ENCODE data around the gene CATSPERZ.

The CATSPERZ gene

DNA sequence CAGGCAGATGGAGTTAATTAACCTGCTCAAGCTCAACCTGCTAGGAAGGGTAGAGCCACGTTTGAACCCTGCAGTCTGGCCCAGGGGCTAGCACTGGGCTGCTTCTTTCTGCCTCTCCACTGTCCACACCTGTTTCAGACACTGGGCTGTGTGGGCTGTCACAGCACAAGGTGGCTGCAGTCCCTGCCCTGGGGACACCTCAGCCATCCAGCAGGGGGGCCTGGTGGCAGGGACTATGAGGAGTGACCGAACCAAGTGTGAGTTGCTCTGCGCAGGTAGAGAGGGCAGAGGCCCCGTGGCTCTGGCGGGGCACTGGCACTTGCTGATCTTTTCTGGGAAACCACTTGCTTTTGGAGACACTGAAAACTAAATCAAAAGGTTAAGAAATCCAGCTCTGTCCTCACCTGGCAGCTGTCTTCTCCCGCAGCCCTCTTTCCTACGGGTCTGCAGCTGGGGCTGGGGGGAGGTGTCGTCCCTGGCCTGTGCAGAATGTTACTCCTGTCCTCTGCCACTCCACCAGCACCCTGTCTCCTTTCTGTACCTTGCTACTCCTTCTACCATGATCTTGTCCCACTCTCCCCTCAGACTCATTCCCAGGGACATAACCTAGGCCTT lies 21.5 kb upstream of the CATSPERZ start:
- no peak for FAIRE-seq
- TF ChIP-seq TAF1 (IDR thresholded peaks at IDR 0.05; ENCODE audit: borderline replicate concordance, low read depth, low read length), result no peak
- no peak for TF ChIP-seq POLR2AphosphoS5 (IDR thresholded peaks at IDR 0.05; ENCODE audit: low read depth, low read length)
- TF ChIP-seq POLR2A (IDR thresholded peaks at IDR 0.05; ENCODE audit: low read depth, low read length), result no peak
- DNase-seq (ENCODE audit: insufficient read length), result no peak

DNA sequence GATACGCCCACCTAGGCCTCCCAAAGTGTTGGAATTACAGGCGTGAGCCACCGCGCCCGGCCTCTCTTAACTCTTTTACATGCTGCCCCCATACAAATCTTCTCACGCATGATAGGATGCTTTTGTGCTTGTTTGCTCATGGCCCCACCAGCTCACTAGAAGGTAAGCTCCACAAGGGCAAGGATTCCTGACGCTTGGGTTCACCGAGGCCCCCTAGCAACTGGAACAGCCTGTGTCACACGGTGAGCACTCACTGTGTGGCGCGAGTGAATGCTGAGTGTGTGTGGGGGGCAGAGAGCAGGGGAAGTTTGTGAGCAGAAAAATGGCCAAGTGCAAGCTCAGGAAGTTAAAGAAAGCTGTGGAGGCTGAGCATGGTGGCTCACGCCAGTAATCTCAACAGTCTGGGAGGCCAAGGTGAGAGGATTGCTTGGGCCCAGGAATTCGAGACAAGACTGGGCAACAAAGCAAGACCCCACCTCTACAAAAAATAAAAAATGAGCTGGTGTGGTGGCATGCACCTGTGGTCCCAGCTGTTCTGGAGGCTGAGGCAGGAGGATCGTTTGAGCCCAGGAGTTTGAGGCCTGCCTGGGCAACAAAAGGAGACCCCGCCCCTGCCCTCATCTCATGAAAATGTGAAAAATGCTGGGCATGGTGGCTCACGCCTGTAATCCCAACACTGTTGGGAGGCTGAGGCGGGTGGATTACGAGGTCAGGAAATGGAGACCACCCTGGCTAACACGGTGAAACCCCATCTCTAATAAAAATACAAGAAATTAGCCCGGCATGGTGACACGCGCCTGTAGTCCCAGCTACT lies 18.0 kb upstream of the CATSPERZ start:
- FAIRE-seq, result no peak
- no peak for DNase-seq (ENCODE audit: insufficient read length)
- TF ChIP-seq TAF1 (IDR thresholded peaks at IDR 0.05; ENCODE audit: borderline replicate concordance, low read depth, low read length) (no peak), POLR2AphosphoS5 (IDR thresholded peaks at IDR 0.05; ENCODE audit: low read depth, low read length) (no peak), POLR2A (IDR thresholded peaks at IDR 0.05; ENCODE audit: low read depth, low read length) (no peak)

DNA sequence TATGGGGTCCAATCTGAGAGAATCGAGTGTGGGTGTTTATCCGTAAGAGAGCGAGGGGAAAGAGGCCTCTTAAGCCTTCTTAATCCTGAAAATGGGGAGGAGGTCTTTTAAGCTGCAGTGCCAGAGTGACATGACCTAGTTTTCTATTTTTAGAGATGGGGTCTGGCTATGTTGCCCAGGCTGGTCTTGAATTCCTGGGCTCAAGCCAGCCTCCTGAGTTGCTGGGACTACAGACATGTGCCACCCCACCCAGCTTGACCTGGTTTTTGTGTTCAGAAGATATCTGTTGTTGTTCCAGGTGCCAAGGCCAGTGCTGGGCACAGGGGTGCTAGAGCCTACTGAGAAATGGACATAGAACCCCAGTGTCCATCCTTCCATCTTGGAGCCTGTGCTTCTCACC lies 17.1 kb upstream of the CATSPERZ start:
- no peak for DNase-seq (ENCODE audit: insufficient read length)
- TF ChIP-seq TAF1 (IDR thresholded peaks at IDR 0.05; ENCODE audit: borderline replicate concordance, low read depth, low read length) (no peak), POLR2AphosphoS5 (IDR thresholded peaks at IDR 0.05; ENCODE audit: low read depth, low read length) (no peak)
- peak; percentile 58 for FAIRE-seq

DNA sequence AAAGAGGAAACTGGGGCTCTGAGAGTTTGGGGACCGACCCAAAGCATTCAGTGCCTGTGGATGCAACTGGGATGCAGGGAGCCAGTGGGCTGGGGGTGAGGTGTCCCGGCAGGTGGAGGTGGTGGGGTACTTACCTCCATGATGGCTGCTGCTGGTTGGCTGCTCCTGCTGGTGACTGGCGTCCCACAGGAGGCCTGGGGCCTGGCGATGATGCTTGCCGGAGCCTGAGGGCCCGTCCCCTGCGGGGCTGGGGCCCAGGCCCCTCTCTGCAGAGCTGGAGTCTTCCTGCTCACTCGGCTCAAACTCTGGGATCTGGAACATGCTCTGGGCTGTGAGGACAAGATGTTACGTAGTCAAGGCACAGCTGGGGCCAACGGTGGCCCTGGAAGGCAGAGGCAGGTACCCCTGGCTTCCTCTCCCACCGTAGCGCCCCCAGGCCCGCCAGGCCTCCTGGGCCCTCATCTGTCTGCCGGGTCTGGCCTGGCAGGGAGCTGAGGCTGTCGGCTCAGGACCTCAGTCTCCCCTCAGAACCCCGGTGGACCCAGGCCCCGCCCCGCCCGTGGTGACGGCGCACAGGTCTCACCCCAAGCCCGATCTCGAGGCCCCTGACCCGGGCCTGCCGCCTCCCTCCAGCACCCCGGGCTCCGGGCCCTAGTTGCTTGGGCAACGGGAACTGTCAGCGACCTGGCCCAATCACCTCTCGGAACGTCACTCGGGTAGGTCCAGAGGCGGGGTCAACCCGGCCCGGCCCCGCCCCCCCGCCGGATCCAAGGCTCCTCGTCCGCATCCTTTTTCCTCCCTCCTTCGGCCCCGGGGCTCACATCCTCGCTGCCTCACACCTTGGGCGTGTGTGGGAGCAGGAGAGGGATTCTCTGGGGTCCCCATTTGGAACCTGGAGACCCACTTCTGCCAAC lies 15.9 kb upstream of the CATSPERZ start, which contains the start of gene BAD:
TSS of gene BAD (minus strand) at position 618 of the 914 bp plus-strand sequence. CDS start at position 321, 297 bp downstream.
- peak; percentile 99 for FAIRE-seq
- peak; percentile 100 for DNase-seq (ENCODE audit: insufficient read length)
- TF ChIP-seq POLR2AphosphoS5 (IDR thresholded peaks at IDR 0.05; ENCODE audit: low read depth, low read length) (no peak), POLR2A (IDR thresholded peaks at IDR 0.05; ENCODE audit: low read depth, low read length) (0 out of 2 replicates have a peak, but pooled peaks have one; percentile 19), TAF1 (IDR thresholded peaks at IDR 0.05; ENCODE audit: borderline replicate concordance, low read depth, low read length) (0 out of 2 replicates have a peak, but pooled peaks have one; percentile 18)

DNA sequence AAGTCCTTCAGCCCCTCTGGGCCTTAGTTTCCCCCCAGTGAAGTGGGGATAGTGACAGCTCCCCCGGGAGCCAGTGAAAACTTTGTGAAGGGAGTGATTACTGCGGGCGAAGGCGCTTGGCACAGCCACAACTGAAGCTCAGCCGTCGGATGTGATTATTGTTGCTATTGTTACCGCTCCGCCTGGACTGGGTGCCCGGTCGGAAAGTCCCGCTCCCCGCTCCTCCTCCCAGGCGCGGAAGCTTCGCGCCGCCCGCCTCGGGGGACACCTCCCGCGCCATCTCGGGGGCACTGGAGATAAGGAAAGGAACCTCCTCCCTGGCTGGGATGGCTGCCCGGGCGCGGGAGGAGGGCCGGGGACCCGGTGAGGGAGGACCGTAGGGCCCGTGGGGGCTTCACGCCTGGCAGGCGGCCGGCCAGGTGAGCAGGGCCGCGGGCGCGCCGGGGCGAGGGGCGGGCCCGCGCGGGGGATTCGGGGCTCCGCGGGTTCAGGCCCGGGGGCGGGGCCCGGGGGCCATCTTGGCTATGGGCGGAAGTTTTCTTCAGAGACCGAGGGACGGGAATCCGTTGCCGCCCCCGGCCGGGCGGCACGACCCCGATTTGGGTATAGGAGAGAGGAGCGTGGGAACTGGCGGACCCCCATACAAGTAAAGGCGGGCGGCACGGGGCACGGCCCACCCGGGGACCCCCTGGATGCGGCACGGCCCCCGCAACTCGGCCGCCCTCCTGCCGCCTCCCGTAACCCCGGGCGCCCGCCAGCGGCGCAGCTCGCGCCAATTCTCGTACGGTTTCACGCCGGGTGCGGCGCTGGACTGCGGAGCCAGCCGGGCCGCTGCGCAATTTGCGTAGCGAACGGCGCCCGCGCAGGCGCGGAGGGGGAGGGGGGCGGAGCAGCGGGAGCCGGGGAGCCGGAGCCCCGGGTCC lies 14.9 kb upstream of the CATSPERZ start, which contains the start of gene GPR137:
TSS of gene GPR137 (plus strand) at position 887 of the 923 bp plus-strand sequence. CDS start 677 bp downstream, outside the sequence.
- DNase-seq (ENCODE audit: insufficient read length) (peak; percentile 97), FAIRE-seq (no peak)
- TF ChIP-seq POLR2AphosphoS5 (IDR thresholded peaks at IDR 0.05; ENCODE audit: low read depth, low read length) (0 out of 2 replicates have a peak, but pooled peaks have one; percentile 20), POLR2A (IDR thresholded peaks at IDR 0.05; ENCODE audit: low read depth, low read length) (no peak)

DNA sequence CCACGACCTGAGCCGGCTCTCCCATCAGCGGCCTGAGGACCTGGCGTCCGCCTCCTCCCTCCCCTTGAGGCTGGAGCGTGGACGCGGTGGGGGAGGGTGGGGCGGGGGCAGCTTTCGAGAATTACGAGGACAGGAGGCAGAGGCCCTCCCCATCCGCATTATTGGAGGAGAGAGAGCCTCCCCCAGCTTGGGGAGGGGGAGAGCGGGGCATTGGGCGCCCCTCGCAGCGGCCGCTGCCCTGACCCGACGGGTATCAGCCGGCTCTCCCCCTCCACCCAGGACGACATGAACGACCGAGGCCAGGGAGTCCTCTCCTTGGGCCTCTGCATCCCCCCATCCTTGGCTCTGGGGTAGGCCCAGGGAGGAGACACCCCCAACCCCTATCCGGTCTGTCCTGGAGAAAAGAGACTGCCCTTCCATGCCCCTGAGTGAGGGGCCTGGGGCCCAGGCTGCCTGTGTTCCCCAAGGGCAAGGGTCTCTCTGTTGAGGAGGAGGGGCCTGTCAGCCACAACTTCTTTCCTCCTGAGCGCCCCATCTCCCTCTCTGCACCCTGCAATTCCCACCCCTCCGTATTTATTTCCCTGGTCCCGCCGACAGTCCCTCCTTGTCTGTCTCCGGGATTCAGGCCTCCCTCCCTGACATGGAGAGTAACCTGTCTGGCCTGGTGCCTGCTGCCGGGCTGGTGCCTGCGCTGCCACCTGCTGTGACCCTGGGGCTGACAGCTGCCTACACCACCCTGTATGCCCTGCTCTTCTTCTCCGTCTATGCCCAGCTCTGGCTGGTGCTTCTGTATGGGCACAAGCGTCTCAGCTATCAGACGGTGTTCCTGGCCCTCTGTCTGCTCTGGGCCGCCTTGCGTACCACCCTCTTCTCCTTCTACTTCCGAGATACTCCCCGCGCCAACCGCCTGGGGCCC lies 14.0 kb upstream of the CATSPERZ start:
- FAIRE-seq (peak; percentile 82), DNase-seq (ENCODE audit: insufficient read length) (no peak)
- TF ChIP-seq POLR2A (IDR thresholded peaks at IDR 0.05; ENCODE audit: low read depth, low read length), result no peak
- TF ChIP-seq TAF1 (IDR thresholded peaks at IDR 0.05; ENCODE audit: borderline replicate concordance, low read depth, low read length), result no peak
- no peak for TF ChIP-seq POLR2AphosphoS5 (IDR thresholded peaks at IDR 0.05; ENCODE audit: low read depth, low read length)

DNA sequence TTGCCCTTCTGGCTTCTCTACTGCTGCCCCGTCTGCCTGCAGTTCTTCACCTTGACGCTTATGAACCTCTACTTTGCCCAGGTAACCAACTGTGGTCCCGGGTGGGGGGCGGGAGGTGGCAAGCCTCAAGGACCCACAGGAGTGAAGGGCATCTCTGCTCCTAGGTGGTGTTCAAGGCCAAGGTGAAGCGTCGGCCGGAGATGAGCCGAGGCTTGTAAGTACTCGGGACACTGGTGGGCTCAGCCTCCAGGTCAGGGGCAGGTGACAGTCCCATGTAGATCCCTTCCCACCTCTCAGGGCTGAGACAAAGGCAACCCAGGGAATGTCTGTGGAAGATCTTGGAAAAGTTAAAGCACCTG lies 13.4 kb upstream of the CATSPERZ start:
- FAIRE-seq (no peak), DNase-seq (ENCODE audit: insufficient read length) (no peak)
- no peak for TF ChIP-seq POLR2A (IDR thresholded peaks at IDR 0.05; ENCODE audit: low read depth, low read length)
- no peak for TF ChIP-seq POLR2AphosphoS5 (IDR thresholded peaks at IDR 0.05; ENCODE audit: low read depth, low read length)
- TF ChIP-seq TAF1 (IDR thresholded peaks at IDR 0.05; ENCODE audit: borderline replicate concordance, low read depth, low read length), result no peak

DNA sequence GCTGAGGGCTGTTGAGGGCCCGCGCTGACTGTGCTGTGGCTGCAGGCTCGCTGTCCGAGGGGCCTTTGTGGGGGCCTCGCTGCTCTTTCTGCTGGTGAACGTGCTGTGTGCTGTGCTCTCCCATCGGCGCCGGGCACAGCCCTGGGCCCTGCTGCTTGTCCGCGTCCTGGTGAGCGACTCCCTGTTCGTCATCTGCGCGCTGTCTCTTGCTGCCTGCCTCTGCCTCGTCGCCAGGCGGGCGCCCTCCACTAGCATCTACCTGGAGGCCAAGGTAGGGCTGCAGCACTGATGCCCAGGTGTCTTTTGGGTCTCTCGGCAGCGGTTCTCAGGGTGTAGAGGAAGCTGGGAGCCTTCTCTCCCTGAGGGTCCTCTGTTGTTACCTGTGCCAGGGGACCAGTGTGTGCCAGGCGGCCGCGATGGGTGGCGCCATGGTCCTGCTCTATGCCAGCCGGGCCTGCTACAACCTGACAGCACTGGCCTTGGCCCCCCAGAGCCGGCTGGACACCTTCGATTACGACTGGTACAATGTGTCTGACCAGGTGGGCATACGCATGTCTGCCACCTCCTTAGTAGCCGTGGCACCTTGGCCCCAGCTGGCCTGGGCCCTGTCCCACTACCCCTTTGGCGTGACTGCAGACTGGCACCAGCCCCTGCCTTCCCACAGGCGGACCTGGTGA lies 12.3 kb upstream of the CATSPERZ start:
- TF ChIP-seq POLR2AphosphoS5 (IDR thresholded peaks at IDR 0.05; ENCODE audit: low read depth, low read length) (no peak), TAF1 (IDR thresholded peaks at IDR 0.05; ENCODE audit: borderline replicate concordance, low read depth, low read length) (no peak), POLR2A (IDR thresholded peaks at IDR 0.05; ENCODE audit: low read depth, low read length) (no peak)
- FAIRE-seq (no peak), DNase-seq (ENCODE audit: insufficient read length) (no peak)

DNA sequence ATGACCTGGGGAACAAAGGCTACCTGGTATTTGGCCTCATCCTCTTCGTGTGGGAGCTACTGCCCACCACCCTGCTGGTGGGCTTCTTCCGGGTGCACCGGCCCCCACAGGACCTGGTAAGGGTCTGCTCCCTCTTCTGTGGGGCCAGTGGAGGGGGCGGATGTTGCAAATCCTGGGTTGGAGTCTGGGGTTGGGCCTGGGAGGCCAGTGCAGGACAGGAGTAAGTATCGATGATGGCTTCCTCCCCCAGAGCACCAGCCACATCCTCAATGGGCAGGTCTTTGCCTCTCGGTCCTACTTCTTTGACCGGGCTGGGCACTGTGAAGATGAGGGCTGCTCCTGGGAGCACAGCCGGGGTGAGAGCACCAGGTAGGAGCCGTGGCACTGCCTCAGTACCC lies 11.8 kb upstream of the CATSPERZ start:
- FAIRE-seq (no peak), DNase-seq (ENCODE audit: insufficient read length) (no peak)
- TF ChIP-seq POLR2AphosphoS5 (IDR thresholded peaks at IDR 0.05; ENCODE audit: low read depth, low read length) (no peak), TAF1 (IDR thresholded peaks at IDR 0.05; ENCODE audit: borderline replicate concordance, low read depth, low read length) (no peak), POLR2A (IDR thresholded peaks at IDR 0.05; ENCODE audit: low read depth, low read length) (no peak)
